Astrocyte of the hippocampus (primary cell): Measurements from ENCODE around the gene MGLL.

Experiments used
- DNase-seq: peaks from one replicate; pipeline ENCODE4 v3.0.0; 2011; ENCODE audit warnings: low read depth, low spot score

Gene MGLL

DNA sequence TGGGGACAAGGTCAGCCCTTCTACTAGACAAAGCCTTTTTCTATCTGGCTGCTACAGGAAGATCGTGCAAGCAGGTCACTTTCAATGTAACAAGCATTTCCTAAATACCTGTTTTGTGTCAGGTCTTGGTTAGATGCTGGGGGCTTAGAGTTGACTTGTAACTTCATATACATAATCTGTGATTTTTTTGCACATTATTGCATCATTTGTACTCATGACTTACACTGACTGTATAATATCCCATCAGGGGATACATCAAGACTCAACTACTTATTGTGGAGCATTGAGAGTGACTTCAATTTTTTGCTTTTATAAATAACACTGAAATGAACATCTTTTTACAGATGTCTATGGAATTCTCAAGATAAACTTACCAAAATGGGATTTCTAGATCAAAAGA, 80.6 kb downstream of the MGLL start:
- DNase-seq, result no peak

DNA sequence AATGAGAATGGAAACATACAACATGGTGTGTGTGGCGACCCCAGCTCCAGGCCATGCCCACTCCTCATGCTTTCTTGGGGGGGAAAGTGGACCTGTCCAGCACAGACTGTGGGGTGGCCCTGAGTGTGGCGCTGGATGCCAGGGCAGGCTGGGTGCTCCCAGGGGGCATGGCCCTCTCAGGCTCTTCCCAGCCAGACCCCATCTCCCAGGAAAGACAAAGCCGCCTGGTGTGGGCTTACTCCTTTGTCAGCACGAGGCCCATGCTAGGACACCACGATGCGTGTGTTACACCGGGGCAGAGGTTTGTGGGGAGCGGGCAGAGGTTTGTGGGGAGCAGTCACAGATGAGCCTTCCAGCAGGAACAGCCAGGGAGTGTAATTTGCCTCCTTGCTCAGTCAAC, 81.1 kb downstream of the MGLL start:
- DNase-seq, result no peak

DNA sequence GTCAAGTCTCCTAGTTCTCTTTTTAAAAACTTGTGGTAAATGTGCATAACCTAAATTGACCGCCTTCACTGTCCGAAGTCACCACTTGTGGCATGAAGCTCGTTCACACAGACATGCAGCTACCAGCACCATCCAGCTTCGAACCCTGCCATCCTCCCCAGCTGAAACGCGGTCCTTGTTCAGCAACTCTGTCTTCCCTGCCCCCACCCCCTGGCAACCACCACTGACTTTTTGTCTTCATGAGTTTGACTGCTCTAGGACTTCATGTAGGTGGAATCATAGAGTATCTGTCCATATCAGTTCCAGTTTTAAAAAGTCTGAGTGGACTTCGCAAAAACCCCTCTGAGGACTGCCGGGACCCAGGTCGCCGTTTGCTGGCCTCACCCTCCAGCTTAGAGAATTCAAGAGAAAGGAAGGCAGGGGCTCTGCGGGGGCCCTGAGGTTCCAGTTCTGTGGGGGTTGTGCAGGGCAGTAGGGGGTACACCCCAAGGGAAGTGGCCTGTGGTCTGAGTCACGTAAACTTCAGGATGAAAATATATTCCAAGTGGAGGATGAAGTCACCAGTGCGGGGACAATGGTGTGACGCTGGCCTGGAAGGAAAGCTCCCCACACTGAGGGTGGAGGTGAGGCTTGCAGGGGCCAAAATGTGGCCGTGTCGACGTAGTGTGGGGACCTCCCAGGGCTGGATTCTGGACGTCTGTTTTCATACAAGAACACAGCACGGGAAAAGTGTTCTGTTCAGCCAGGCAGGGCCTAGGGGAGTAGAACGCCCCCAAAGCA, 82.0 kb downstream of the MGLL start:
- DNase-seq, result peak; percentile 73

DNA sequence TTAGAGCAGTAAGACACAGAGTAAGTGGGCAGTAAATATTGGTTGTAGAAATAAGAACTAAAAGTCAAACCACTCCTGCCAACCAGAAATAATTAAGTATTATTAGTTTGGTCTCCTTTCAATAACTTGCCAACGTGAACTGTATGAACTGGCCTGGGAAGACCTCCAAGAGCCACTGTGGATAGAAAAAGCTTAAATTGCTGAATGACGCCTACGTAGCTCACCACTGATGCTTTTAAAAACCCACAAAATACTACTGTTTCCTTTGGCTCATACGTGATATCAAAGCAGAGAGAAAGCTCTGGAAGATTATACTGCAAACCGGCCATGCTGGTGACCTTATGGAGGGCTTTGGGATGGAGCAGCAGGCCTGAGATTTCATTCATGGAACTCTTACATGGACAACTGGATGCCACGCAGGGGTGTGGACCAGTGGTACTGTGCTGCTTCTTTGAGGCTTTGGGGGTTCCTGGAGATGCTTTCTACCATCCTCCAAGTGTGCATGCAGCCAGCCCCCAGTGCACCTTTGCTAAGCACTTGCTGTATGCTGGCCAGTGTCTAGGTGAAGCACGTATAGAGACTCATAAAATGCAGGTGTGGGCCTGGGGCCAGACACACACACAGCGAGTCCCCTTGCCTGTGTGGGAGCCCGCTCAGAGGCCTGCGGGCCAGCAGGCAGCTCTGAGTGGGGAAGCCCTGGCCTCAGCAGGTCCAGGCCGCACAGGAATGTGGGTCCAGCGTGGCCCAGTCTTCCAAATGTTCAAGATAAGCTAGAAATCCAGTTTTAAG, 82.8 kb downstream of the MGLL start:
- DNase-seq, result peak; percentile 80

DNA sequence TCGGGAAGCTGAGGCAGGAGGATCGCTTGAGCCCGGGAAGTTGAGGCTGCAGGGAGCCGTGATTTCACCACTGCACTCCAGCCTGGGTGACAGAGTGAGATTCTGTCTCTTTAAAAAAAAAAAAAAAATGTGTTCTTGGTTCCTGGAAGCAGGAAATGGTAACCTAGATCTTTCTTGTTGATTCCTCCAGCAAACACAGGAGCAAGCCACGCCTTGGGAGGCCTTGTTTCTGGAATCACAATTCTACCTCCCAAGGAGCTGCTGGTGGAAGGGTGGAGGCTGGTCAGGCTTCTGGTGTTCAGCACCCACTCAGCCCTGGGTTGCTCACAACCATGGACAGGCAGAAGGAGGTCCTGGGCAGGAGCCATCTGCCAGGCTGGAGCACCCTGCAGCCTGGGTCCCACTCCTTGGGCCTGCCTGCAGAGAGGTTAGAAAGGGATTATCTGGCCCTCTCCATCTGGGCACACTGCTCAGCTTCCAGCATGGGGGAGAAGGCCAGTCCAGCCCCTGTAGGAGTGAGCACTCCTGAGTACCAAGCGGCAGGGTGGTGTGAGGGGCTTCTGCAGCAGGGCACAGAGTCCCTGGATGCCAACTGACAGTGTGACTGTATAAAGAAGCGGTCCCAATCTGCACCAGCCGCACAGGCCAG, 84.0 kb downstream of the MGLL start:
- DNase-seq, result peak; percentile 50

DNA sequence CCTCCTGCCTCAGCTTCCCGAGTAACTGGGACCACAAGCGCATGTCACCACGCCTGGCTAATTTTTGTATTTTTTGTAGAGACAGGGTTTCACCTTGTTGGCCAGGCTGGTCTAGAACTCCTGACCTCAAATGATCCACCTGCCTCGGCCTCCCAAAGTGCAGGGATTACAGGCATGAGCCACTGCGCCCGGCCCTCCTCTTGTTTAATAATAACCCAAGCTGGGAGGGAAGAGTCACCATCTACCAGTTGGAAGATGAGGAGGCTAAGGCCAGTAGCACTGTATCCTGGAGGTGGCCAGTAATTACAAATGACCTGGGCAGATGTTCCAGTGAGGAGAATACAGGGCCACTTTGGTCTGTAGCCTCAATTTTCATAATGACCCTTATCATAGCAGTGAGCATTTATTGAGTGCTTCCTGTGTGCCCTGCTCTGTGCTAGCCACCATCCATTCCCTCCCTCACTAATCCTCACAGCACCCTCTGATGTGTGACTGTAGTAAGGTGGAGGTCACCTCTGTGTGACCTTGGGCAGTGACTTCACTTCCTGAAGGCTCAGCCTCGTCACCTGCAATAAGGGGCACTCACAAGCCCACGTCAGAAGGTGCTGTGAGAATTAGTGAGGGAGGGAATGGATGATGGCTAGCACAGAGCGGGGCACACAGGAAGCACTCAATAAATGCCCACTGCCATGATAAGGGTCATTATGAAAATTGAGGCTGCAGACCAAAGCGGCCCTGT, 85.3 kb downstream of the MGLL start:
- DNase-seq, result no peak

DNA sequence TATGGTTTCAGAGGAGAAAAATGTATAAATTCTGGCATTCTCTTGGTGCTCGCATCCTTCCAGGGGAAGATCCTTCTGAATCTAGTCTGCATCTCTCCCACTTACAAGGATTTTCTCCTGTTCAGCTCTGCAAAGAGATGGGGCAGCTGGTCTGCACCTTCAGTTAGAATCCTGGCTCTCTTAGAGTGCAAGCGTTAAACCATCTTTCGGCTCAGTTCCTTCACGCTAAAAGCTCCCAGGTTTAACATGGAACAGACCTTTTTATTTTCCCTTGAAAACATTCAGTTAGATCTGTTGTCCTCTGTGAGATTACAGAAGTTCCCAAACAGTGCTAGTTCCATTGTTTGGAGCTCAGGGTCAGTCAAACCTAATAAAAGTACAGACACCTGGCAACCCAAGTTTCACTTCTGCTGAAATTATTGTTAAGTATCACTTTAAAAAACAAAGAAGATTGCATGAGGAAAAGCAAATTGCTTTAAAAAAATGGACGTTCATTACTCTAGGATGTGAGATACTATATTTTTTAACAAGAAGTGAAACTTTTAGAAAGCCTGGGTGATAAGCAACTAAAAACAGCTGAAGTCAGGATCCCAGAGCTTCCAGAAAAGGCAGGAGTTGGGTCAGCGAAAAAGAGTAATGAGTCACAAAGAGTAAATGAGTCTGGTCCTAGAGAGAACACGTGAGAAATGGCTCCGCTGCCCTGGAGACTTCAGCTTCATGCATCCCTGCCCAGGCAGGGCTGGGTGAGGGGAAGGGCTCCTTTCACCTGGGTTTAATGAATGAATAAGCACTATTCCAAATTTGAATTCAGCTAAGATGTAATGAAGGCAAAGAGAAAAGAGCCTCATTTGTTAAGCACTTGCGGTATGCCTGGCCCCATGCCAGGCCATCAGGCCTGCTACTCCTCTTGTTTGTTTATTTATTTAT, 86.3 kb downstream of the MGLL start:
- peak; percentile 84 for DNase-seq

DNA sequence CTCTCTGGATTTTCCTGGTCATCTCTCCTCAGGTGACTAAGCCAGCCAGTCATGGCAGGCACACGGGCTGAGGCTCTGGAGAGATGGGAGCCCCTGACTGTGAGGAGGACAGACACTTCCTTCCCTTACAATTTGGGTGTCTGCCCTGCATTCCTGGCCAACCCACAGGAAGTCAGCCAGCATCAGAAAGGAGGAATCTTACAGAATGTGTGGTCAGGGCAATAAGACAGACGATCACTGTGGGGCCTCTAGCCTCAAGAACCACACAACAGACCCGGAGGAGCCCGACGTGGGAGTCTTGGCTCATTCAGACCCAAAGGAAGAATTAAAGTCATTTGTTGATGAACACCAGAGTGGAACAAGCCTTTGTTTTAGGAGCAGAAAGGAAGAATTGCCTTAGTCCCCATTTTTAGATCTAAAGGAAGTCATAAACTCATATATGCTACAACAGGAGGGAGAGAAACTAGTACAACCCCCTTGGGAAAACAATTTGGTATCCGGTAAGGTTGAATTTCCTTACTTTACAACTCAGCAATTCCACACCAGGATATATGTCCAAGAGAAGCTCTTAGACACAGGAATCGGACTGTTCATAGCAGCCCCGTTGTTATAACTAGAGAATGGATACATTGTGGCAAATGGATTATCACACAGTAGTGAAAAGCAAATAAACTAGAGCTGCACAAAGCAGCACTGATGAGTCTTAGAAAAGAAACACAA, 87.4 kb downstream of the MGLL start:
- DNase-seq, result peak; percentile 95

DNA sequence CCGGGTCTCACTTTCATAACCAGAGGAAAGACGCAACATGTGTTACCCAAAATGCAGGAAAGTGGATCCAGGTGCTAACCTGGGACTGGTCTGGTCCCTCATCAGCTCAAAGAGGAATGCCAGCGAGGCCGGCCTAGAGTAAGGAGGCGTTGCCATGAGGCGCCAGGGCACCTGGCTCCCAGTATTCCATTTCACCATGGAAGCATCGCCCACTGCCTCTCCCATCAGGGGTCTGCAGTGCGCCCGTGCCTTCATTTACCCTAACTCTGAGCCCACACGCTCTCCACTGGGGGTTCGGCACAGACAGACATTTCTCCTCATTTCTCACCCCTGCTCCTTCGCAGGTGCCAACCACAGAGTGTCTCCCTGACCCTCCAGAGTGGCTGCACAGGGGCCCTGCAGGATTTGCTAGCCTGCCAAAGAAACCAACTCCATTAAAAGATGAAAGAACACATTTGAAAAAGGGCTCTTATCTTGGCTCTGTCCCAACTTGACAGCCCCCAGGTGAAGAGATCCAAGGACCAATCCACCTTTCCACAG, 88.1 kb downstream of the MGLL start:
- no peak for DNase-seq

DNA sequence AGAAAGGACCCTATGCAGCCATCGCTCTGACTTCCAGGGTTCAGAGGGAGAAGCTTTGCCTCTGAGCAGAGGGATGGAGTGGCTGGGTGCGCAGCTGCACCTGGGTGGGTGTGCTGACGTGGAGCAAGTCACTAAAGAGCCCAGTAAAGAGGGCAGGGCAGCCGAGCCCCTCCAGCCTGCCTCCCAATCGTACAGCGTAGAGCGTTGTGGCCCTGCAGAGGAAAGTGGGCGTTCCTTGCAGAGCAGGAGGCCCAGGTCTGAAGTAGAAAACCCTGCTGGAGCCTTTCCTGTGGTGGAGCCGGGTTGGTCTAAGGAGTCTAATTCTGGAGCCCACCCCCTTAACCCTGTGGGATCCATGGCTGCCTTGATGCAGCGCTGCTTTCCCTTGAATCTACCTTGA, 88.5 kb downstream of the MGLL start:
- no peak for DNase-seq

DNA sequence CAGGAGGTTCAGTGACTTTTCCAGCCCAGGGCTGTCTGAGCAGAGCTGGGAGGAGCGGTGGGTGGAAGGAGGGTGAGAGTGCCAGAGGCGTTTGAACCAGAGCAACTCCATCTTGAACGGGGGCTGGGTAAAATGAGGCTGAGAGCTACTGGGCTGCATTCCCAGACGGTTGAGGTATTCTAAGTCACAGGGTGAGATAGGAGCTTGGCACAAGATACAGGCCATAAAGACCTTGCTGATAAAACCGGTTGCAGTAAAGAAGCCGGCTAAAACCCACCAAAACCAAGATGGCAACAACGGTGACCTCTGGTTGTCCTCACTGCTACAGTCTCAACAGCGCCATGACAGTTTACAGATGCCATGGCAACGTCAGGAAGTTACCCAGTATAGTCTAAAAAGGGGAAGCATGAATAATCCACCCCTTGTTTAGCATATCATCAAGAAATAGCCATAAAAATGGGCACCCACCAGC, 89.4 kb downstream of the MGLL start:
- DNase-seq, result no peak

DNA sequence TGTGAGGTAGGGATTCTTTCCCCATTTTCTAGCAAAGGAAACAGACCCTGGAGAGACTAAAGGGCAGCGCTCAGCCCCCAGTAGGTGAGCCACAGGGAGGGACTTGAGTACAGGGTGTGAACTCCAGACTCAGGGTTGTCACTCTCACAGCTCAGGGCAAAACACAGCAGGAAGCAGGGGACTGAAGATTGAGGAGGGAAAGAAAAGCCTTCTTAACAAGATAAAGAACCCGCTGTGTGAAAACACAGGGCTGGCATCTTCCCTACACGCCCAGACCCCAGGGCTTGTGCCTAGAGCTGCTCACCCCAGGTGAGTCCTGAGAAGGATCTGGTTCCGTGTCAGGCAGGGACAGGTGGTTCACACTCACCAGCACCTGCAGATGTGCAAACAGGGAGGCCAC, 90.0 kb downstream of the MGLL start:
- no peak for DNase-seq

DNA sequence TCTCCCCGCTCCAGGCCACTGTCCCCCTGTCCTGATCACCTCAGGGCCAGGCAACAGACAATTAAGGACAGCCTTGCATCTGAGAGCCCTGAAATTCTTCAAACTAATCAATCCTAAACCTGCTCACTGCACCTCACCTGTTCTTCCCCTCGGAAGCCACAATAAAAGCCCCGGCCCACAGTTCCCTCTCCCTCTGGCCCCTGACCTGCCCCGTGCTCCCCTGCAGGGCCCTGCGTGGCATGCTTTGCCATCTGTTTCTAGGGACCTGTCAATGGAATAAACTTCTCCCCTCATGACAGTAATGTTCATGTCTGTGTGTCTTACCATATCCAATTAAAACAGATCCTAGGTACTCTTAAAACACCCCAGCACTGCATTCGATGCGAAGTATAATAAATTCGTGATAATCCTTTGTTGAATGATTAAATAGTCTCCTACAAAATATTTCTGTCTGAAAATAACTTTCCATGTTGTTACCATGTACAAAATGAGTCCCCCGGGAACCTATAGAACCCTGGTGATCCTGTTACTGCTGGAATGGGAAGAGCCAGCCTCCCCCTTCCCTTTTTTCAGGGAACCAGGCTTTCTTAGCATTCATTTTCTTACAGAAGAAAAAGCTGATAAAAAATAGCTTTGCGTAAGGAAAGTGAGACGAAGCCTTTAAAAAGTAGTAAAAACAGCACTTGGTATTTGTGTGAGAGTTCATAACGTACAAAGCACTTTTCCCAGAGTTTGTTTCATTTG, 90.6 kb downstream of the MGLL start:
- DNase-seq, result no peak

DNA sequence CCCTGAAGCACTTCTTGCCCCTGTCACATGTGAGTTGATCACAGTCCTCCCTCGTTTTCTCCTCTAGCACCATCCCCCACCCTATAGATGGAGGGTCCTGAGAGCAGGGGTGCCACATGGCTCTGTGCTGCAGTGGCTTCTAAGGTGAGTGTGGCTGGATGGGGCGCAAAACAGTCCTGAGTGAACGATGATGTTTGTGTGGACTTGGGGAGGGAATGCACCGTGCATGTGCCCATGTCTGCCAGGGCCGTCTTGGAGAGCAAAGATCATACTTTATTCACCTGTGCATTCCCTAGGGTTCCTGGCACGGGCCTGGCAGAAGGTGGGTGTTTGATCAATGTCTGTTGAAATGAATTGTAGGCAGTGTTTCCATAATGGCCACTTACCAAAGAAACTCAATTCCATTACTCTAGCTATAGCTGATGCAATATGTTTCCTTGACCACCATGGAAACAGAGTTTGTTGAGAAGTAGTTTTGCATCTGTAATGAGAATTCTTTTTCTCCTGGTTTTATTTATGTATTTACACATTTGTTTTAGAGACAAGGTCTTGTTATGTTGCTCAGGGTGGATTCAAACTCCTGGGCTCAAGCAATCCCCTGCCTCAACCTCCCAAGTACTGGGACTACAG, 91.5 kb downstream of the MGLL start:
- no peak for DNase-seq

DNA sequence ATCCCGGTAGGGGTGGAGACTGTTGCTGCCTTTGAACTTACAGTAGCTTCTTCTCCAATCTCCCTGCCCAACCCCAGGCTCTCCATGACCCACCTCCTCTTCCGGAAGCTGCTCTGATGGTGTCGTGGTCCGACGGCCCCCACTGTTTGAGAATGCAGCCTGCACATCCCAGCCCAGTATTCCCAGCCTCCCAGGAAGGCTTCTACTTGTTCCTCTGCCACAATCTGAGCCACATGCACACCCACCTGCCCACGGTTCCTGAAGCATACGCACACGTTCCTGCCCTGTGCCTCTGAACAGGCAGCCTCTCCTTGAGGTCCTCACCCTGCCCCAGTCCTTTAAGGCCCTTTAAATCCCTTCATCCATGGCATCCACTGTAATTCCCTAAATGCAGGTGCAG, 92.1 kb downstream of the MGLL start:
- DNase-seq, result no peak

DNA sequence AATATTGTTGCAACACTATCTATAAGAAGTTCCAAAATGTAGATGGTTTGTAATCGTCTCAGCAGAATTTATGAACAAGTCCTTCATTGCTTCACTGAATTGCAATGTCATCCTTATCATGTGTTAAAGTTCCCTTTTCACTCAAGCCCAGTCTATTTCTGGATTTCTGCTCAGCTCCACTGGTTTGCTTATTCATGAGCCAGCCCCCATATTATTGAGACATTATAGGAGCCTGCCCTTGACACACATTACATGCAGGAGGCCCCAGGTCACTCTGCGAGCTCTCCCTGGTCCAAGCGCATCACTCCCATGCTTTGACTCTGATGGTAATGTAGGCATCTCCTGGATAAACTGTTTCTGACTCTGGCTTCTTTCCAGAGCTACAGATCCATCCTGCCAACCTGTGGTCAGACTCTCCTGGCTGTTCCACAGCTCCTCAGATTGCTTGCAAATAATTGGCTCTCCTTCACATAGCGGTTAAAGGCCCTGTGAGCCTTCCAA, 92.7 kb downstream of the MGLL start:
- peak; percentile 72 for DNase-seq

DNA sequence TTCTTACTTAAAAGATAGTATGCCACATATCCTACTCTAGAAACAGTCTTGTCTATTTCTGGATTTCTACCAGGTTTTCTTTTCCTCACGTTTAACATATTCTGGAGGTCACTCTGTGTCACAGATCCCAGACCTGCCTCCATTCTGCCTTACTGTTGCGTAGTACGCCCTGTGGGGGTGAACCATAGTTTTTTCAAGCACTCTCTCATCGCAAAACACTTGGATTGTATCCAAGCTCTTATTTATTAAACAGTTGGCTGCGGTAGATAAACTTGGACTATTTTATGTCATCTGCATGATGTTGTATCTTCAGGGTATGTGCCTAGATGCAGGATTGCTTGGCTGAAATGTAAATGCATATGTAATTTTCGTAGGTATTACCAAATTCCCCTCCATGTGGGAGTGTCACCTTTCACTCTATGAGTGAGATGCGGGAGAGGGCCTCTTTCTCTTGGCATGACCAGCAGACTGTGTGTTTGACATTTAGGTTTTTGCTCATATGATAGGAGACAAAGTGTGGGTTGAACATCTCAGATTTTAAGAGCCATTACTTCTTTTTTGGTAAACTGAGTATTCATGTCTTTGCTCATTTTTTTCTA, 93.8 kb downstream of the MGLL start:
- DNase-seq, result no peak

DNA sequence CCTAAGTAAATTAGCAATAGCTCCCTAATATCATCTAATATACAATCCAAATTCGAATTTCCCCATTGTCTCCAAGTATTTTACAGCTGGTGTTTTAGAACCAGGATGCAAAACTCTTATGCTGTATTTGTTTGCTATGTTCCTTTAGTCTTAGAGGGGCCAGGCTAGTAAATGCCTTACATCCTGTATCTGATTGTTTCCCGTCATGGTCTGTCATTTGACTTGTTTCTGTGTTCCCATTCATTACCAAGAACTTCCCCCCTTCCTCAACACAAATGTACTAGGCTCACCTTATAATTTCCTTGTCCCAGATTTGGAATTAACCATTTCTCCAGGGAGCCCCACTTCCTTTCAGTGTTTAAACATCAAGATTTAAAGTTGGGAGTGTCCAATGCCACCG, 95.4 kb downstream of the MGLL start:
- DNase-seq, result no peak
